H1 (cell line): Measurements from ENCODE around the gene ASCL1. TPM values are rescaled to one million over a fixed set of nuclear protein-coding genes. Genes with fewer than 3 reads are reported as not detected.

Experiments used
- CTCF ChIA-PET: fragments of 300-600 bp; sonication (Branson Sonifier 250); formaldehyde crosslinking; loops from one replicate; lab custom pipeline; 2021; ENCODE audit not compliant: partially characterized antibody; lab: Charles Lee
- POLR2A ChIA-PET: fragments of 300-600 bp; sonication (Branson Sonifier 250); formaldehyde crosslinking; loops from one replicate; lab custom pipeline; 2021; ENCODE audit warnings: inconsistent platforms; ENCODE audit not compliant: partially characterized antibody; lab: Charles Lee
- DNase-seq, 2 experiments: peaks; one replicate each; pipeline versions ENCODE4 v3.0.0 to v3.0.0-alpha.2; 2010 to 2022; ENCODE audit warnings: low spot score in 2 of 2, low read depth in 1 of 2, mixed read lengths in 1 of 2
- FAIRE-seq: peaks from 2 replicates; lab custom pipeline; 2011; peaks lifted over from hg19 to GRCh38; lab: Jason Lieb, UNC
- H2AFZ ChIP-seq: 2 replicates; pipeline ENCODE4 v1.8.1; 2012; ENCODE audit warnings: low read length, inconsistent platforms
- H2AK5ac ChIP-seq: 2 replicates; pipeline ENCODE4 v1.6.1; 2013; ENCODE audit warnings: low read depth, low read length
- H2BK120ac ChIP-seq: replicated peaks from 2 replicates; pipeline ENCODE3; 2013; ENCODE audit warnings: low read depth, low read length, inconsistent platforms
- H2BK12ac ChIP-seq: 2 replicates; pipeline ENCODE4 v1.6.1; 2013; ENCODE audit warnings: low read depth, low read length
- H2BK15ac ChIP-seq: 2 replicates; pipeline ENCODE4 v1.6.1; 2013; ENCODE audit warnings: low read length
- H2BK20ac ChIP-seq: 2 replicates; pipeline ENCODE4 v1.6.1; 2013; ENCODE audit warnings: low read length
- H2BK5ac ChIP-seq: 2 replicates; pipeline ENCODE4 v1.6.1; 2013; ENCODE audit warnings: low read depth, low read length
- H3K14ac ChIP-seq: 2 replicates; pipeline ENCODE4 v1.6.1; 2013; ENCODE audit warnings: inconsistent platforms; ENCODE audit not compliant: insufficient read length
- H3K18ac ChIP-seq: 2 replicates; pipeline ENCODE4 v1.6.1; 2013; ENCODE audit warnings: low read length; ENCODE audit errors: extremely low read depth
- H3K23ac ChIP-seq: 2 replicates; pipeline ENCODE4 v1.6.1; 2013; ENCODE audit warnings: inconsistent platforms; ENCODE audit not compliant: insufficient read length
- H3K23me2 ChIP-seq: 2 replicates; pipeline ENCODE4 v1.6.1; 2013; ENCODE audit warnings: low read depth, low read length
- H3K27ac ChIP-seq: 2 replicates; pipeline ENCODE4 v1.6.1; 2011; ENCODE audit warnings: low read depth, low read length, inconsistent platforms
- H3K27me3 ChIP-seq, 4 experiments: replicated peaks in 1 of 4; 1 replicate in 1 of 4; 2 replicates in 3 of 4; pipeline versions ENCODE4 v1.6.1 to v1.8.1; 2011 to 2013; ENCODE audit warnings: low read length in 3 of 4, mild to moderate bottlenecking in 3 of 4, inconsistent platforms in 2 of 4, mixed read lengths in 2 of 4, moderate library complexity in 1 of 4; ENCODE audit not compliant: control insufficient read depth in 3 of 4, insufficient read depth in 3 of 4; ENCODE audit errors: extremely low read depth in 1 of 4
- H3K36me3 ChIP-seq, 4 experiments: 2 replicates each; pipeline versions ENCODE4 v1.6.1 to v1.8.1; 2011 to 2013; ENCODE audit warnings: mild to moderate bottlenecking in 4 of 4, low read length in 3 of 4, moderate library complexity in 2 of 4, control low read depth in 1 of 4, inconsistent platforms in 1 of 4; ENCODE audit not compliant: insufficient read depth in 4 of 4, control insufficient read depth in 2 of 4
- H3K4ac ChIP-seq: replicated peaks from 2 replicates; pipeline ENCODE3; 2013; ENCODE audit warnings: low read length, low read depth, mixed read lengths, inconsistent platforms; ENCODE audit not compliant: insufficient read length
- H3K4me1 ChIP-seq, 4 experiments: replicated peaks in 1 of 4; 1 replicate in 1 of 4; 2 replicates in 3 of 4; pipeline versions ENCODE4 v1.6.1 to v1.8.1; 2011 to 2013; ENCODE audit warnings: low read length in 3 of 4, inconsistent platforms in 2 of 4, mixed read lengths in 1 of 4; ENCODE audit not compliant: insufficient read depth in 4 of 4, control insufficient read depth in 3 of 4
- H3K4me2 ChIP-seq, 2 experiments: 2 replicates each; pipeline versions ENCODE4 v1.6.1 to v1.8.1; 2011 to 2013; ENCODE audit warnings: low read depth in 2 of 2, low read length in 2 of 2, control low read depth in 1 of 2, inconsistent platforms in 1 of 2, mild to moderate bottlenecking in 1 of 2; ENCODE audit not compliant: insufficient read depth in 1 of 2
- H3K4me3 ChIP-seq, 4 experiments: fragments of 200-600, 300-600 bp in 1 of 4; sonication (generic), shearing (Covaris generic), sonication (Bioruptor Twin) in 1 of 4; 2 replicates each; pipeline versions ENCODE4 v1.5.1 to v1.8.1; 2011 to 2016; ENCODE audit warnings: low read length in 4 of 4, low read depth in 3 of 4, control low read depth in 2 of 4, inconsistent platforms in 2 of 4, mild to moderate bottlenecking in 2 of 4, mixed read lengths in 1 of 4, moderate library complexity in 1 of 4; ENCODE audit not compliant: insufficient read depth in 2 of 4; ENCODE audit errors: extremely low read depth in 1 of 4
- H3K56ac ChIP-seq: replicated peaks from 2 replicates; pipeline ENCODE3; 2013; ENCODE audit warnings: low read depth, mild to moderate bottlenecking, mixed read lengths, low read length, inconsistent platforms; ENCODE audit not compliant: insufficient read length
- H3K79me1 ChIP-seq: 2 replicates; pipeline ENCODE4 v1.6.1; 2013; ENCODE audit warnings: low read depth, low read length, control low read depth
- H3K79me2 ChIP-seq, 2 experiments: 2 replicates each; pipeline versions ENCODE4 v1.6.1 to v1.8.1; 2012 to 2013; ENCODE audit warnings: low read length in 2 of 2, mild to moderate bottlenecking in 2 of 2, inconsistent platforms in 1 of 2; ENCODE audit not compliant: insufficient read depth in 2 of 2, control insufficient read depth in 1 of 2
- H3K9ac ChIP-seq, 4 experiments: replicated peaks in 1 of 4; 1 replicate in 1 of 4; 2 replicates in 3 of 4; pipeline versions ENCODE4 v1.6.1 to v1.8.1; 2011 to 2013; ENCODE audit warnings: low read depth in 3 of 4, low read length in 3 of 4, control low read depth in 2 of 4, mild to moderate bottlenecking in 2 of 4, moderate library complexity in 2 of 4, inconsistent platforms in 1 of 4; ENCODE audit errors: extremely low read depth in 1 of 4
- H3K9me3 ChIP-seq, 2 experiments: 2 replicates each; pipeline versions ENCODE4 v1.6.1 to v1.8.1; 2012 to 2013; ENCODE audit warnings: mild to moderate bottlenecking in 2 of 2, moderate library complexity in 2 of 2, control low read depth in 1 of 2, inconsistent platforms in 1 of 2, low read depth in 1 of 2, low read length in 1 of 2, mixed read lengths in 1 of 2; ENCODE audit not compliant: insufficient read depth in 2 of 2
- H4K20me1 ChIP-seq, 2 experiments: replicated peaks in 1 of 2; 2 replicates each; pipeline versions ENCODE3 to v1.8.1; 2011 to 2013; ENCODE audit warnings: inconsistent platforms in 2 of 2, low read length in 2 of 2, mild to moderate bottlenecking in 1 of 2; ENCODE audit not compliant: insufficient read depth in 2 of 2, control insufficient read depth in 1 of 2
- H4K5ac ChIP-seq: 2 replicates; pipeline ENCODE4 v1.6.1; 2013; ENCODE audit warnings: low read length, low read depth, mixed read lengths, inconsistent platforms; ENCODE audit not compliant: insufficient read length
- H4K8ac ChIP-seq: 2 replicates; pipeline ENCODE4 v1.8.0; 2013; ENCODE audit warnings: mild to moderate bottlenecking, moderate library complexity, low read length, inconsistent platforms; ENCODE audit not compliant: insufficient read depth; ENCODE audit errors: extremely low read depth
- H4K91ac ChIP-seq: replicated peaks from 2 replicates; pipeline ENCODE3; 2013; ENCODE audit warnings: low read length, mixed read lengths, inconsistent platforms; ENCODE audit not compliant: insufficient read length
- POU5F1 ChIP-seq: IDR thresholded peaks from 2 replicates; pipeline ENCODE4 v1.6.1; 2011; ENCODE audit warnings: low read depth, mild to moderate bottlenecking, low read length, moderate library complexity
- SP2 ChIP-seq: IDR thresholded peaks from 2 replicates; pipeline ENCODE4 v1.6.1; 2012; ENCODE audit warnings: mild to moderate bottlenecking, low read length, inconsistent platforms
- WGBS, 2 experiments: shearing (Covaris generic) in 1 of 2; methylation state at CpG; one replicate each; pipeline versions ENCODE4 v1.1.6 to v1.1.7; 2013 to 2015; ENCODE audit warnings: low lambda C conversion rate in 2 of 2, mixed read lengths in 2 of 2, inconsistent platforms in 1 of 2, low coverage in 1 of 2, missing lambda C conversion rate in 1 of 2; ENCODE audit not compliant: insufficient replicate concordance in 2 of 2, insufficient coverage in 1 of 2, insufficient read length in 1 of 2; ENCODE audit errors: extremely low coverage in 1 of 2, missing lambda C conversion rate in 1 of 2; 5-methylcytosine and 5-hydroxymethylcytosine counted together
- polyA plus RNA-seq, 7 experiments: library from polyadenylated mRNA; depleted of rRNA in 3 of 7; stranded (reverse) in 5 of 7; unstranded in 2 of 7; fragments of >200 nt in 5 of 7; fragments of 200-250 nt in 2 of 7; gene quantifications; 1 replicate in 5 of 7; 2 replicates in 1 of 7; 4 replicates in 1 of 7; pipeline versions ENCODE4 v1.2.1 to v1.2.3, GENCODE V29; 2011 to 2013; ENCODE audit warnings: missing spikeins in 2 of 7, mixed read lengths in 2 of 7
- total RNA-seq: library from RNA; stranded (reverse); fragmentation: NEBNext Ultra II Directional; extraction: Animal tissue kit (Norgen Biotek cat#: 25700); gene quantifications from 2 replicates; pipeline ENCODE4 v1.2.1, GENCODE V29; 2021

ASCL1 gene
- total and polyA plus RNA-seq, 2 of the 8 experiments (the other 6 are each of a cell fraction or from before 2014, with no cell fraction given), result 0.12 TPM; not detected in 1

DNA sequence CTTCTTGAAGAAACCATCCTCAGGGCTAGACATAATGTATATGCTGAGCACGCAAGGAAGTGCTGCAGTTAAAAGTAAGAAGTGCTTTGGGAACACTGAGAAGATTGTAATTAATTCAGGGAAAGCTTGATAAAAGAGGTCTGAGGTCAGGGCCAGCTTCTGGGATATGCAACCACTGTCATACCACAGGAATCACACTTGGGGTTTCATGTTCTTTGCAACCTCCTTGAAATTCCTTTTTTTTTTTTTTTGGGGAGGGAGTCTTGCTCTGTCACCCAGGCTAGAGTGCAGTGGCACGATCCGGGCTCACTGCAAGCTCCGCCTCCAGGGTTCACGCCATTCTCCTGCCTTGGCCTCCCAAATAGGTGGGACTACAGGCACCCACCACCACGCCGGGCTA, 47.3 kb upstream of the ASCL1 start:
- no peaks in the 10 kb centered on the region for H3K79me1 ChIP-seq
- H2AFZ ChIP-seq, result no peak overlapping the region
- H3K4ac ChIP-seq, result no peak overlapping the region
- FAIRE-seq (no peak), DNase-seq (no peak)
- no peak overlapping the region for H3K56ac ChIP-seq
- H2BK5ac ChIP-seq, result no peak overlapping the region
- H3K79me2 ChIP-seq, result no peaks in the 10 kb centered on the region
- H2BK15ac ChIP-seq, result no peak overlapping the region
- no peak overlapping the region for H2BK120ac ChIP-seq
- ChIA-PET CTCF (interaction anchor here (2.0 kb wide), 1 partner anchor 27 kb away, joined by 14 read pairs; no protein-coding TSS in a partner anchor), POLR2A (no interaction called here)
- no peaks in the 10 kb centered on the region for H4K20me1 ChIP-seq
- no peak overlapping the region for H2BK20ac ChIP-seq
- no peak for TF ChIP-seq SP2
- TF ChIP-seq POU5F1, result no peak
- H3K36me3 ChIP-seq, result no peaks in the 10 kb centered on the region
- no peak overlapping the region for H4K91ac ChIP-seq
- H2AK5ac ChIP-seq, result no peak overlapping the region
- no peak overlapping the region for H3K9ac ChIP-seq
- H3K27ac ChIP-seq, result no peak overlapping the region
- no peaks in the 10 kb centered on the region for H3K23me2 ChIP-seq
- H3K9me3 ChIP-seq, result no peaks in the 10 kb centered on the region
- no peak overlapping the region for H4K8ac ChIP-seq
- no peaks in the 10 kb centered on the region for H3K27me3 ChIP-seq
- no peak overlapping the region for H2BK12ac ChIP-seq
- H3K4me2 ChIP-seq, result no peak overlapping the region
- no peaks in the 10 kb centered on the region for H3K4me1 ChIP-seq
- no peak overlapping the region for H3K18ac ChIP-seq
- no peak overlapping the region for H3K4me3 ChIP-seq
- H4K5ac ChIP-seq, result no peak overlapping the region
- H3K23ac ChIP-seq, result no peak overlapping the region
- H3K14ac ChIP-seq, result no peak overlapping the region
- 89% methylated on average over 7 of the region's 7 CpGs; no CpG with 5 or more reads in 1 of the 2 experiments for WGBS, 2 experiments
